IMR-90 (cell line): ENCODE measurements around the gene EPN2.

Experiments
- BHLHE40 ChIP-seq: fragments of 150-350 bp; IDR thresholded peaks from 2 replicates; pipeline ENCODE4 v1.6.1; 2016; ENCODE audit warnings: mild to moderate bottlenecking, low read depth, low read length
- CEBPB ChIP-seq: IDR thresholded peaks from 2 replicates; pipeline ENCODE4 v1.6.1; 2012; ENCODE audit warnings: low read depth, low read length, improper control_type of control experiment
- MXI1 ChIP-seq: IDR thresholded peaks from 2 replicates; pipeline ENCODE4 v1.6.1; 2012; ENCODE audit warnings: low read depth, mild to moderate bottlenecking, low read length, moderate library complexity, borderline replicate concordance
- POLR2A ChIP-seq: IDR thresholded peaks from 2 replicates; pipeline ENCODE4 v1.6.1; 2012; ENCODE audit warnings: mild to moderate bottlenecking, low read depth, low read length
- RAD21 ChIP-seq: IDR thresholded peaks from 2 replicates; pipeline ENCODE4 v1.6.1; 2012; ENCODE audit warnings: low read length, improper control_type of control experiment
- RFX5 ChIP-seq: IDR thresholded peaks from 2 replicates; pipeline ENCODE4 v1.8.0; 2012; ENCODE audit warnings: low read depth, mild to moderate bottlenecking, low read length, moderate library complexity
- SMC3 ChIP-seq: fragments of 150-350 bp; IDR thresholded peaks from 2 replicates; pipeline ENCODE4 v1.6.1; 2016; ENCODE audit warnings: low read depth, mild to moderate bottlenecking, antibody characterized with exemption, low read length, moderate library complexity
- TF ChIP-seq, protein P1 (sequence below): conservative IDR thresholded peaks from 2 replicates; pipeline ENCODE4 v1.5.1; 2012; ENCODE audit warnings: mild to moderate bottlenecking, low read depth, low read length, improper control_type of control experiment
- TF ChIP-seq, protein P2 (sequence below): fragments of 150-350 bp; IDR thresholded peaks from 2 replicates; pipeline ENCODE4 v1.6.1; 2017; ENCODE audit warnings: mild to moderate bottlenecking, antibody characterized with exemption, low read length, low read depth

DNA sequence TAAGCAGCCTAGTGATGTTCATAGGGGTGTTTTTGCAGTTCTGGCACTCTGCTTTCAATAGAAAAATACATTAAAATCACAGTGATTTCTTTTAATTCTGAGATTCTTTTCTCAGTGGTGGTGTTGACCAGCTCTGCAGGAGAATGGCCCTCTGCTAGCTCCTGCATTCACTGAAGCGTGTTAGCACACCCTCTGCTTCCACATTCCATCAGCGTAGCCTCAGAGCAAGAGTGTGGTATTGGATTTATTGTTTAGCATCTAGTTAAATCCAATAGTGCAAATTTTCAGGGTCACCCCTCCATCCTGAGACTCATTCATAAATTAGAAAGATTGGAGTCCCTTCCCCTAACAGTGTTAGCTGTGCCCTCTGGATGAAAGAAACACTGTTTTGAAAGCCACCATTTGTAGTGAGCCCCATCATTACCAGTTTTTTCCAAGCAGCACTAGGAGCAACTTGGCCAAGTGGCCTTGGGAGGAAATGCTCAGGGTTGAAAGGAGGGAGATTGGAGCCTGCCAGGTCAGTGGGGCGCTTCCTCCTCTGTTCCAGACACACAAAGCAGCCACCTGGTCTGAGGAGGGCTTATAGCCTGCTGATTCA is 79.7 kb downstream of the EPN2 start:
- TF ChIP-seq SMC3 (no peak), RAD21 (no peak), POLR2A (no peak), BHLHE40 (no peak), RFX5 (no peak), MXI1 (no peak), CEBPB (no peak)
- TF ChIP-seq, protein P1, sequence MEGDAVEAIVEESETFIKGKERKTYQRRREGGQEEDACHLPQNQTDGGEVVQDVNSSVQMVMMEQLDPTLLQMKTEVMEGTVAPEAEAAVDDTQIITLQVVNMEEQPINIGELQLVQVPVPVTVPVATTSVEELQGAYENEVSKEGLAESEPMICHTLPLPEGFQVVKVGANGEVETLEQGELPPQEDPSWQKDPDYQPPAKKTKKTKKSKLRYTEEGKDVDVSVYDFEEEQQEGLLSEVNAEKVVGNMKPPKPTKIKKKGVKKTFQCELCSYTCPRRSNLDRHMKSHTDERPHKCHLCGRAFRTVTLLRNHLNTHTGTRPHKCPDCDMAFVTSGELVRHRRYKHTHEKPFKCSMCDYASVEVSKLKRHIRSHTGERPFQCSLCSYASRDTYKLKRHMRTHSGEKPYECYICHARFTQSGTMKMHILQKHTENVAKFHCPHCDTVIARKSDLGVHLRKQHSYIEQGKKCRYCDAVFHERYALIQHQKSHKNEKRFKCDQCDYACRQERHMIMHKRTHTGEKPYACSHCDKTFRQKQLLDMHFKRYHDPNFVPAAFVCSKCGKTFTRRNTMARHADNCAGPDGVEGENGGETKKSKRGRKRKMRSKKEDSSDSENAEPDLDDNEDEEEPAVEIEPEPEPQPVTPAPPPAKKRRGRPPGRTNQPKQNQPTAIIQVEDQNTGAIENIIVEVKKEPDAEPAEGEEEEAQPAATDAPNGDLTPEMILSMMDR, result no peak
- TF ChIP-seq, protein P2, sequence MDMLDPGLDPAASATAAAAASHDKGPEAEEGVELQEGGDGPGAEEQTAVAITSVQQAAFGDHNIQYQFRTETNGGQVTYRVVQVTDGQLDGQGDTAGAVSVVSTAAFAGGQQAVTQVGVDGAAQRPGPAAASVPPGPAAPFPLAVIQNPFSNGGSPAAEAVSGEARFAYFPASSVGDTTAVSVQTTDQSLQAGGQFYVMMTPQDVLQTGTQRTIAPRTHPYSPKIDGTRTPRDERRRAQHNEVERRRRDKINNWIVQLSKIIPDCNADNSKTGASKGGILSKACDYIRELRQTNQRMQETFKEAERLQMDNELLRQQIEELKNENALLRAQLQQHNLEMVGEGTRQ, result no peak
